GM21786 (cell line): Measurements from ENCODE around the gene WHRN.

Experiments used
- ATAC-seq: cut with Tn5 transposase; IDR thresholded peaks from one replicate; pipeline ENCODE4 v1.9.1; 2021; ENCODE audit not compliant: unreplicated experiment

The WHRN gene

GRCh38 chr9:114473447-114473801 is 31.8 kb downstream of the WHRN start:
- ATAC-seq: no peak

GRCh38 chr9:114472765-114473446 is 32.4 kb downstream of the WHRN start:
- no peak for ATAC-seq

- ATAC-seq: no peak
Observed at GRCh38 chr9:114471157-114471556, 34.1 kb downstream of the WHRN start.

- ATAC-seq: no peak
Observed at GRCh38 chr9:114470581-114470980, 34.7 kb downstream of the WHRN start.

GRCh38 chr9:114470121-114470520 is 35.2 kb downstream of the WHRN start:
- ATAC-seq: no peak

GRCh38 chr9:114469091-114469853 is 36.0 kb downstream of the WHRN start:
- ATAC-seq: no peak

- ATAC-seq: no peak
Observed at GRCh38 chr9:114467910-114468309, 37.4 kb downstream of the WHRN start.

- no peak for ATAC-seq
Observed at GRCh38 chr9:114467226-114467750, 38.0 kb downstream of the WHRN start.

GRCh38 chr9:114465906-114466900 is 39.1 kb downstream of the WHRN start:
- ATAC-seq: no peak

GRCh38 chr9:114465417-114465816 is 39.9 kb downstream of the WHRN start:
- no peak for ATAC-seq

- ATAC-seq: no peak
Observed at GRCh38 chr9:114464281-114465051, 40.8 kb downstream of the WHRN start.

- no peak for ATAC-seq
Observed at GRCh38 chr9:114462791-114463190, 42.5 kb downstream of the WHRN start.

GRCh38 chr9:114461468-114461867 is 43.8 kb downstream of the WHRN start:
- ATAC-seq: no peak

GRCh38 chr9:114460513-114461199 is 44.6 kb downstream of the WHRN start:
- no peak for ATAC-seq

GRCh38 chr9:114459464-114459863 is 45.8 kb downstream of the WHRN start:
- ATAC-seq: no peak

GRCh38 chr9:114456929-114457328 is 48.3 kb downstream of the WHRN start:
- no peak for ATAC-seq

- no peak for ATAC-seq
Observed at GRCh38 chr9:114454652-114455051, 50.6 kb downstream of the WHRN start.

- ATAC-seq: no peak
Observed at GRCh38 chr9:114452219-114453165, 52.8 kb downstream of the WHRN start.

- ATAC-seq: no peak
Observed at GRCh38 chr9:114451707-114452031, 53.6 kb downstream of the WHRN start.
